ENCODE data around the gene CP. TPM values are rescaled to one million over a fixed set of nuclear protein-coding genes. Genes with fewer than 3 reads are reported as not detected.
"Not testable (repeated sequence)": the region's sequence is repeated elsewhere in the genome, so short reads cannot be mapped to it uniquely, and the experiment has no call there.

CP gene
- total RNA-seq, 3 donors from 2014 or later = 0.37 to 0.91 (median 0.43) TPM

DNA sequence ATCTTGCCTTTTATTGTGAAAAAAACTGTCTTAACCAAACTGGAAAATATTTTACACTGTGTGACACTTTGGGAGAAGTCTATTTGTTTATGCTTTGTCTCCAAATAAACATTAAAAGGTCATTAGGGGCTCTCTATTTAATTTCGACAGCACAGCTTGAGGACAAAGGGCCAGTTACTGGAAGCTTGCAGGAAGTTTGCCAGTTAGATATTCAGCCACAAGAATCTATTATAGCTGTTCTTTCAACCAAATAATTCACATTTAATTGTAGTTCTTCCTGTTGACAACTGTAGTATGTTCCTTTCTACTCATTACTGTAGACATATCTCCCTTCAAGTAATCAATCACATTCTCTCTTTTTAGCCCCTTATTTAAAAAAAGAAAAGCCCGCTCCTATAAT is 6.1 kb downstream of the CP start:
- Mint-ChIP-seq H3K36me3 (ENCODE audit: insufficient read depth) (no peaks in the 10 kb centered on the region), H3K27me3 (ENCODE audit: low read depth) (no peaks in the 10 kb centered on the region), H3K4me1 (ENCODE audit: low read depth) (no peaks in the 10 kb centered on the region), H3K4me3 (no peak overlapping the region), H3K9me3 (no peaks in the 10 kb centered on the region)
- ATAC-seq (no peak), DNase-seq (no peak)

DNA sequence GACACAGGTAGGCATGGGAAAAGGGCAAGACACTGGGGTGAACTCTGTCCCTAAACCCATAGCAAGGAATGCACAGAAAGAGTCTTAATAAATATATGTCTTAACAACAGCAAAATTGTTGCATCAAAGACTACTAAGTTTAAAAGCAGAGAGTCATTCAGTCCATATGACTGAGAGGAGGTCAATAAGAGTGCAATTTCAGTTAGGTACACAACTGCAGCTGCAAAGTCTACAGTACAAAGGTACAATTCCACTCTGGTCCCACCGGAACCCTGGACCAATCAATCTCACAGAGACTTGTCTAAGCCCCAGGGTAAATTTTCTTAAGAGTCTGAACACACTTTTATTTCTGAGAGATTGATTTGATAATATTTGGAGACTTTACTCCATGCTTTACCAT is 6.9 kb downstream of the CP start:
- Mint-ChIP-seq H3K9me3 (no peaks in the 10 kb centered on the region), H3K27me3 (ENCODE audit: low read depth) (no peaks in the 10 kb centered on the region), H3K36me3 (ENCODE audit: insufficient read depth) (no peaks in the 10 kb centered on the region), H3K4me3 (no peak overlapping the region), H3K4me1 (ENCODE audit: low read depth) (no peaks in the 10 kb centered on the region)
- ATAC-seq = no peak
- no peak for DNase-seq

DNA sequence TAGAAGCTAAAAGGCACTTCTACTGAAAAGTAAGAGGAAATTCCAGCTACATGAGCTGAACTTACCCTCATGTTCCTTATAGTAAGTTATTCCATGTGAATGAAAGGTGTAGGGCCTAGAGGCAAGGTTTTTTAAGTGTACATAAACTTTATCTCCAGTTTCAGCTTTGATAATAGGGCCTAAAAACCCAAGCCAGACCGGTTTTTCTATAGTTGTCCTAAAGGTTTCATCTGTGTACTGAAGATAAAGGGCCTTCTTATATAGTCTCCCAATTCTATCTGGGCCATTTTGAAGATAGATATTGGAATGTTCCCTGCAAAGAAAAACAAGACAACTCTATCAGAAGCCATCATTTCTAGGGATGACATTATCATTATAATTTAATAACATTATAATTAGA is 9.2 kb downstream of the CP start:
- H3K4me3 Mint-ChIP-seq = no peak overlapping the region
- H3K9me3 Mint-ChIP-seq = no peaks in the 10 kb centered on the region
- no peak for ATAC-seq
- H3K4me1 Mint-ChIP-seq (ENCODE audit: low read depth) = no peaks in the 10 kb centered on the region
- H3K36me3 Mint-ChIP-seq (ENCODE audit: insufficient read depth) = no peaks in the 10 kb centered on the region
- DNase-seq = no peak
- H3K27me3 Mint-ChIP-seq (ENCODE audit: low read depth) = no peaks in the 10 kb centered on the region

DNA sequence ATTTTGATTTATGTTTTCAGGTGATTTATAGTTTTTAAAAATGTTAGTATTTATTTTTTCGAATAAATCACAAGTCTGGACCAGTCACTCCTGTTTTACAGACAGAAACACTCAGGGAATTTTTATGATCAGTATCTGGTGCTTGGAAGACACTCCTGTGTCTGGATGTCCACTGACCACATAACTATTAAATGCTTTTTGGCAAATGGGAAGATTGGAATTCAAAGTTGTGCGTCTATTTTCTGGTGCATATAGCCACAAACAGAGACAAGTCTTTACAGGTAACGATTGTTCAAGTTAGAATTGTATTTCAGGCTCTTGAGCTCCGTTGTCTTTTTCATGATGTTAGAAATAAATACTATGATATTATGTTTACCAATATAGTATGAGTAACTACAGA is 12.2 kb downstream of the CP start:
- Mint-ChIP-seq H3K4me3 (no peak overlapping the region), H3K9me3 (no peaks in the 10 kb centered on the region), H3K27me3 (ENCODE audit: low read depth) (peaks cover 4% of the 10 kb centered on the region), H3K4me1 (ENCODE audit: low read depth) (no peaks in the 10 kb centered on the region), H3K36me3 (ENCODE audit: insufficient read depth) (no peaks in the 10 kb centered on the region)
- no peak for DNase-seq
- ATAC-seq = no peak

DNA sequence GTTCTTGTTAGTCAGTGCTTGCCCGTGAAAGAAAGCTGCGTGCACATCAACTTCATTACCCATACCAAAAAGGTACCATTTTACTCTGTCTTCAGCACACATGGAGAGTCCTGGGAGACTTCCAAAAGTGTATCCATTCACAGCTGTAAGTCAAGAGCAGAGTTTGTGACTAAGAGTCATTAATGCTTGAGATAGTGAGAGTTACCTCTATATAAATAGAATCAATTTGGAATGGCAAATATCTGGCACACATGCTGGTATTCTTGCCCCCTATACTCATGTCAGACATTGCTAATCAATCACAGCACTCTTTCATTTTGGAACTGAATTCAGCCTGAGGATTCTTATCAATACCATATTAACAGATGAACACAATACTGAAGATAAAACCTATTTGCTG is 14.2 kb downstream of the CP start:
- no peak for ATAC-seq
- no peaks in the 10 kb centered on the region for H3K36me3 Mint-ChIP-seq (ENCODE audit: insufficient read depth)
- DNase-seq = no peak
- H3K4me1 Mint-ChIP-seq (ENCODE audit: low read depth) = peaks cover 3% of the 10 kb centered on the region
- H3K4me3 Mint-ChIP-seq = no peak overlapping the region
- H3K27me3 Mint-ChIP-seq (ENCODE audit: low read depth) = peaks cover 4% of the 10 kb centered on the region
- H3K9me3 Mint-ChIP-seq = no peaks in the 10 kb centered on the region

DNA sequence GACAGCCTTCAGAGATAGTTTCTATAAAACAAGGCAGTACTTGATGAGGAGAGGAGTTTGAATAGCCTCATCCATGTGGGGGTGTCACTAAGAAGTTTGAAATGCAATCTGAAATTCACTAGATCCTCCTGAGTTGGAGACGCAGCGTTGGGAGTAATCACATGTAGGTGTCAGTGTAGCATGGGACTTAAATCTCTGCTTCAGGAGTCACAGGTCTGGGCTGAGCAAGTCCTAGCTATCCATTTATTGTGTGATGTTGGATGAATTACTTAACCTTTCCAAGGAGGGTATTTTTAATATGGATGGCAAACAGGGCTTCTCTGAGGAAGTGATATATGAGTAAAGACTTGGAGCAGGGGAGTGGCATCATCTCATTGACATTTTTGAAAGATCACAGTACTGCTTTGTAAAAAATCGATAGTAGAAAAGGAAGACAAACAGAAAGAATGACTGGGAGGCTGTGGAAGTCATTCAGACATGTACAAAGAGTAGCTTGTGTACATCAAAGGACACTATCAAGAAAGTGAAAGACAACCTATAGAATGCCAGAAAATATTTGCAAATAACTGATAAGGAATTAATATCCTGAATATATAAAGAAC is 17.1 kb downstream of the CP start:
- Mint-ChIP-seq H3K4me1 (ENCODE audit: low read depth) (peaks cover 3% of the 10 kb centered on the region), H3K9me3 (no peaks in the 10 kb centered on the region), H3K4me3 (no peak overlapping the region), H3K27me3 (ENCODE audit: low read depth) (peaks cover 7% of the 10 kb centered on the region), H3K36me3 (ENCODE audit: insufficient read depth) (no peaks in the 10 kb centered on the region)
- DNase-seq (no peak), ATAC-seq (no peak)

DNA sequence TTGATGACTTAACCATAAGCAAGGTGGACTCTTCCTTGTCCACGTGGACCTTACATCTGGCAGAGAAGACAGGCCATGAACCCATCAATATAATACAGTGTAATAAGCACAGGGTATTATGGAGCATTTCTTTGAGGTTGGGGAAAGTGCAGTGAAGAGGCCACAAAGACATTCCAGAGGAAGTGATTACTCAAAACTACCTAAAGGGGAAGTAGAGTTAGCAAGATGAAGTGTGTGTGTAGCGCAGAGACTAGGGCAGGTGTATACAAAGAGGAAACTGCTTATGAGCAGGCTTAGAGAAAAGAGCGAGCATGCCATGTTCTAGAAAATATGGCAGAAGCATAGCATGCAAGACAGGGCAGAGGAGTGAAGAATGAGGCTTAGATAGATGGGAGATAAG is 17.9 kb downstream of the CP start:
- Mint-ChIP-seq H3K9me3 (no peaks in the 10 kb centered on the region), H3K36me3 (ENCODE audit: insufficient read depth) (no peaks in the 10 kb centered on the region), H3K4me1 (ENCODE audit: low read depth) (peaks cover 3% of the 10 kb centered on the region), H3K4me3 (no peak overlapping the region), H3K27me3 (ENCODE audit: low read depth) (peaks cover 7% of the 10 kb centered on the region)
- DNase-seq (no peak), ATAC-seq (no peak)

DNA sequence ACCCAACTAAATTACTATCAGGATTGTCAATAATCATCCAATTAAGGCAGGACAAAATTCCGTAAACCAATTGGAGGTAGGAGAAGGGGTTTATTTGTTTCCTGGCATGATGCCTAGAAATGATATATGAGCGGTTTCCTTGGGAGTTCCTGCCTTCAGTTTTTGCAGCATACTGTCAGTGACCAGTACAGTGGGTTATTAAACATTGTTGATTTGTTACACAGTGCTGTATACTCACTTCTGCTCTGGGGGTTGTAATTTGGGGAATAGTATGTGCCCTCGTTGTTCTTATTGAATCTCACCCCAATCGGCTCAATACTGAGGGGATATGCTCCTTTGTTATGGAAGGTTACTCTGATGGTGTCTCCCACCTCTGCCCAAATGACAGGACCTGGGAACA is 22.2 kb downstream of the CP start:
- peaks cover 4% of the 10 kb centered on the region for H3K27me3 Mint-ChIP-seq (ENCODE audit: low read depth)
- ATAC-seq (no peak), DNase-seq (no peak)
- H3K4me3 Mint-ChIP-seq = no peak overlapping the region
- H3K36me3 Mint-ChIP-seq (ENCODE audit: insufficient read depth) = no peaks in the 10 kb centered on the region
- peaks cover 3% of the 10 kb centered on the region for H3K4me1 Mint-ChIP-seq (ENCODE audit: low read depth)
- H3K9me3 Mint-ChIP-seq = no peaks in the 10 kb centered on the region

DNA sequence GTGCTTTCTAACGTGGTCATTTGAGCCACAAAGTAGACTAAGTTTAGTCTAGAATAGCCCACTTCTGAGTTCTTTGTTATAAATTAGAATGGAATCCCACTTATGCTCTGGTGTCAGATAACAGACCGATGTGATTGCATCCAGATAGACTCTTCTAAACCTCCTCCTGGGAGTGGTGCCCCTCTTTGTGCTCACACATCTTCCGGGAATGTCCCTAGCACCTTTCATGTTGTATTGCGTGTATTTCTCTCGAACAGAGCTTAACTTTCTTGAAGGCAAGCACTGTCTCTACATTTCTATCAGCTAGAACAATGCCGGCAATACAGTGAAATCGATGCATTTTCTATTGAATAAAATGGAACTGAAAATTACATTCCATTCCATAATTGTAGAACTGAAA is 23.0 kb downstream of the CP start:
- DNase-seq (no peak), ATAC-seq (no peak)
- Mint-ChIP-seq H3K36me3 (ENCODE audit: insufficient read depth) (no peaks in the 10 kb centered on the region), H3K4me1 (ENCODE audit: low read depth) (no peaks in the 10 kb centered on the region), H3K27me3 (ENCODE audit: low read depth) (peaks cover 4% of the 10 kb centered on the region), H3K4me3 (no peak overlapping the region), H3K9me3 (no peaks in the 10 kb centered on the region)

DNA sequence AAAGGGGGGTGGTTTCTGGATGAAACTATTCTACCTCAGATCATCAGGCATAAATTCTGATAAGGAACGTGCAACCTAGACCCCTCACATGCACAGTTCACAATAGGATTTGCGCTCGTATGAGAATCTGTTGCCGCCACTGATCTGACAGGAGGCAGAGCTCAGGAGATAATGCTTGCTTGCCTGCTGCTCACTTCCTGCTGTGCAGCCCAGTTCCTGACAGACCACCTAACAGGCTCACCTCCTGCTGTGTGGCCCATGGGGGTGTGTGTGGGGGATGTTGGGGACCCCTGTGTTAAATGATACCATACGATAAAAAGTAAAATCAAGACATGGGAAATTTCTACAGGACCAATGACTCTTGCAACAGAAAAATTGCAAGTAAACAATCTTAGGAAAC is 24.0 kb downstream of the CP start:
- H3K27me3 Mint-ChIP-seq (ENCODE audit: low read depth) = peaks cover 4% of the 10 kb centered on the region
- H3K36me3 Mint-ChIP-seq (ENCODE audit: insufficient read depth) = no peaks in the 10 kb centered on the region
- H3K9me3 Mint-ChIP-seq = no peaks in the 10 kb centered on the region

DNA sequence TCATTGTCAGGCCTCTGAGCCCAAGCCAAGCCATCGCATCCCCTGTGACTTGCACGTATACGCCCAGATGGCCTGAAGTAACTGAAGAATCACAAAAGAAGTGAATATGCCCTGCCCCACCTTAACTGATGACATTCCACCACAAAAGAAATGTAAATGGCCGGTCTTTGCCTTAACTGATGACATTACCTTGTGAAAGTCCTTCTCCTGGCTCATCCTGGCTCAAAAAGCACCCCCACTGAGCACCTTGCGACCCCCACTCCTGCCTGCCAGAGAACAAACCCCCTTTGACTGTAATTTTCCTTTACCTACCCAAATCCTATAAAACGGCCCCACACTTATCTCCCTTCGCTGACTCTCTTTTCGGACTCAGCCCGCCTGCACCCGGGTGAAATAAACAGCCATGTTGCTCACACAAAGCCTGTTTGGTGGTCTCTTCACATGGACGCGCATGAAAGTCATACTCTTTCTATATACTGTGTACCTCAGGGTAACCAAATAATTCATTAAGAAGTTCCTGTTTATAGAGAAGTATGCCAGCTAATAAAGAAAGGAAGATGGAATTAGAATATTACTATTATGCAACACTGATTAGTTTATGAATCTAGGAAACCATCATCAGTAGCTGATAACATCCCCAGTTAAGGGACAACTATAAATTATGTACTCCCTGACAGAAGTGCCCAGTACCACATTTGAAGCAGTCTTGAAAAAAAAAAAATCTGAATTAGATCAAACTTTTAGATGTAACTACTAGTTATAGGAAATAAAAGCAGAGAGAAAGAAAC is 24.6 kb downstream of the CP start:
- H3K9me3 Mint-ChIP-seq; H3K27me3 Mint-ChIP-seq (ENCODE audit: low read depth); ATAC-seq; H3K4me1 Mint-ChIP-seq (ENCODE audit: low read depth); H3K4me3 Mint-ChIP-seq; H3K36me3 Mint-ChIP-seq (ENCODE audit: insufficient read depth); DNase-seq: not testable (repeated sequence)

More for the DNA sequence above, 24.0 kb downstream of the CP start:
- no peaks in the 10 kb centered on the region for H3K4me1 Mint-ChIP-seq (ENCODE audit: low read depth)
- no peak overlapping the region for H3K4me3 Mint-ChIP-seq
- DNase-seq (no peak), ATAC-seq (no peak)

DNA sequence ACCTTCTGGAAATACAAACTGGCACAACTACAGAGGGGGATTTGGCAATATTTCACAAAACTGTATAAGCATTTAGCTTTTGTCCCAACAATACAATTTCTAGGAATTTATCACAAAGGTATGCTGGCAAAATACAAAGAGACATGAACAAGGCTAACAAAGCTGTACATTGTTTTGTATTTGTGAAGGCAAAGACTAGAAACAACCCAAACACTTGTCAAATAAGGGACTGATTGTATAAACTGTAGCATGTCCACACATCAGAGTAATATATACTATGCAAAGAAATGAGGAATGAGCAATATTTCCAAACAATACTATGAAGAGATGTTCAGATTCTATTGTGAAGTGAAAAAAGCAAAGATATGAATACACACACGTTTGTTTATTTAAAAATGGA is 26.4 kb downstream of the CP start:
- Mint-ChIP-seq H3K36me3 (ENCODE audit: insufficient read depth) (no peaks in the 10 kb centered on the region), H3K9me3 (no peaks in the 10 kb centered on the region), H3K27me3 (ENCODE audit: low read depth) (no peaks in the 10 kb centered on the region), H3K4me1 (ENCODE audit: low read depth) (no peaks in the 10 kb centered on the region), H3K4me3 (no peak overlapping the region)
- DNase-seq = no peak
- no peak for ATAC-seq

DNA sequence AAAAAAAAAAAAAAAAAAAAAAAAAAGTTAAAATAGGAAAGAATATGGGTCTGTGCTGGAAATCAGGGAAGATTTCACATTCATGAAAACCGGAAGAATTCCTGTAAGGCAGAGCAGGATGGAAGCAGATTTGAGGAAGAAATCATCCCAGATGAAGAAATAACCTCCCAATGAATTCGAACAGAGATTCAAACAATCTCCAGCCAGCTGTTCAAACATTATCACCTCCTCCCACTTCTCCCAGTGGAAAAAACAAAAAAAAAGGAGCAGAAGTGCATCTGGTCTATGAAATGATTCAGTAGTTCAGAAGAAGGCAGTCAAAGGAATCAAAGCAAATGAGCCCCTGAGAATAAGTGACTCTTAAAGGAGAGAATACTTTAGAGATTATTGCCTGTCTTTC is 33.1 kb downstream of the CP start:
- no peaks in the 10 kb centered on the region for H3K4me1 Mint-ChIP-seq (ENCODE audit: low read depth)
- H3K9me3 Mint-ChIP-seq = no peaks in the 10 kb centered on the region
- peaks cover 5% of the 10 kb centered on the region for H3K36me3 Mint-ChIP-seq (ENCODE audit: insufficient read depth)
- no peak overlapping the region for H3K4me3 Mint-ChIP-seq
- H3K27me3 Mint-ChIP-seq (ENCODE audit: low read depth) = no peaks in the 10 kb centered on the region
- DNase-seq (no peak), ATAC-seq (no peak)

DNA sequence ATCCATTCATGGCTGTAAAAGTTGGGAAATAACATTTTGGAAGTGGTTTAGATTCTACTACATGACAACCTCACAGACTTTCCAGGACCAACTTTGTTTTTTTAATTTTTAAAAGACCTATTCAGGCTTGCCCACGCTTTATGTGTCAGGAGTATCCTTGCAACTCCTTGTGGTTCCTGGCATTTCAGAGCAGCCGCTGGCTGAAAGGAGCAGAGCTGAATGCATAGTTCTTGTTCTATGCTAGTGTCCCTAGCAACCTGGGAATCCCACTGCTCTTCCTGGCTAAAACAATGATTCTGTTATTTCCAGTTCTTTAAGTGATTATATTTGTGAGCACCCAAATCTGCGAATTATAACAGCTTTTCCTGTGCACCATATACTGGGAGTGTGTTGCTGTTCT is 34.9 kb downstream of the CP start:
- H3K9me3 Mint-ChIP-seq = no peaks in the 10 kb centered on the region
- DNase-seq (no peak), ATAC-seq (no peak)
- H3K4me1 Mint-ChIP-seq (ENCODE audit: low read depth) = no peaks in the 10 kb centered on the region
- H3K36me3 Mint-ChIP-seq (ENCODE audit: insufficient read depth) = peaks cover 5% of the 10 kb centered on the region
- no peak overlapping the region for H3K4me3 Mint-ChIP-seq
- no peaks in the 10 kb centered on the region for H3K27me3 Mint-ChIP-seq (ENCODE audit: low read depth)

DNA sequence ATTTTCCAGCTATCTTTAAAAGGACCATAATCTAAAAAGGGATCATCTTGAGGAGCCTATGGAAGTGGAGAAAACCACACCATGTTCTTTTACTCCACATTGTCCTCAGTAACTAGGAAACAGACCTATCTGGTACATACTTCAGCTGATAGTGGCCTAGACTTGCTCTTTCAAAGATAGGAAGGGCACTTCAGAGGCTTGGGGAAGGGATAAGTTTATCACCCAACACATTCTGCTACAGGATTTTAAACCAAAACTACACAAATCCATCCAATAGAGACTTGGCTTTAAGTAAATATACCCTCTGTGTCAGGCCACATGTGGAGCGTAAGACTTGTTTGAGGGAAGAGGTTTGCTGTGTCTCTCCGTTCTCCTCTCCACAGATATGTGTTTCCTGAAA is 35.4 kb downstream of the CP start:
- Mint-ChIP-seq H3K4me3 (no peak overlapping the region), H3K4me1 (ENCODE audit: low read depth) (no peaks in the 10 kb centered on the region), H3K9me3 (no peaks in the 10 kb centered on the region), H3K36me3 (ENCODE audit: insufficient read depth) (peaks cover 5% of the 10 kb centered on the region), H3K27me3 (ENCODE audit: low read depth) (no peaks in the 10 kb centered on the region)
- no peak for ATAC-seq
- DNase-seq = no peak
